OCI-LY3 (cell line): ENCODE measurements around the gene SELENON.

Experiments
- H2AFZ ChIP-seq: fragments of 200-600, 300-600 bp; shearing (Covaris generic); 2 replicates; pipeline ENCODE4 v1.6.0; 2014; ENCODE audit warnings: antibody characterized with exemption, low read depth, low read length
- H3K27ac ChIP-seq: fragments of 200-600, 300-600 bp; sonication (generic); 2 replicates; pipeline ENCODE4 v1.5.1; 2014; ENCODE audit warnings: mild to moderate bottlenecking, low read length, moderate library complexity, mixed read lengths
- H3K27me3 ChIP-seq: fragments of 200-600, 300-600 bp; sonication (generic); 2 replicates; pipeline ENCODE4 v1.6.1; 2014; ENCODE audit warnings: low read depth, low read length, mixed read lengths
- H3K36me3 ChIP-seq: fragments of 200-600, 300-600 bp; sonication (generic); replicated peaks from 2 replicates; pipeline ENCODE3; 2014; ENCODE audit warnings: low read depth, low read length, mixed read lengths
- H3K4me1 ChIP-seq: fragments of 300-600, 200-600 bp; sonication (generic); 2 replicates; pipeline ENCODE4 v1.6.1; 2014; ENCODE audit warnings: low read length, mixed read lengths
- H3K4me2 ChIP-seq: fragments of 200-600, 300-600 bp; sonication (generic); 2 replicates; pipeline ENCODE4 v1.6.1; 2014; ENCODE audit warnings: low read length, mixed read lengths
- H3K4me3 ChIP-seq: fragments of 300-600, 200-600 bp; sonication (generic); 2 replicates; pipeline ENCODE4 v1.5.1; 2014; ENCODE audit warnings: antibody characterized with exemption, mild to moderate bottlenecking, low read length, moderate library complexity
- H3K79me2 ChIP-seq: fragments of 300-600, 200-600 bp; shearing (Covaris generic); 2 replicates; pipeline ENCODE4 v1.6.1; 2014; ENCODE audit warnings: mild to moderate bottlenecking, low read length, mixed read lengths
- H3K9ac ChIP-seq: fragments of 300-600, 200-600 bp; shearing (Covaris generic); 2 replicates; pipeline ENCODE4 v1.6.0; 2014; ENCODE audit warnings: mild to moderate bottlenecking, low read length, moderate library complexity
- H3K9me3 ChIP-seq: fragments of 200-600, 300-600 bp; shearing (Covaris generic); 2 replicates; pipeline ENCODE4 v1.6.1; 2014; ENCODE audit warnings: low read length, mixed read lengths; ENCODE audit not compliant: insufficient read depth
- H4K20me1 ChIP-seq: fragments of 200-600, 300-600 bp; sonication (generic); 2 replicates; pipeline ENCODE4 v1.6.1; 2016; ENCODE audit warnings: low read length, mixed read lengths; ENCODE audit not compliant: insufficient read depth
- CTCF ChIP-seq: fragments of 200-600, 300-600 bp; sonication (generic); IDR thresholded peaks from 2 replicates; pipeline ENCODE4 v1.5.1; 2014; ENCODE audit warnings: antibody characterized with exemption, low read length, low read depth
- EZH2phosphoT487 ChIP-seq: fragments of 200-600 bp; shearing (Covaris generic); IDR thresholded peaks from 2 replicates; pipeline ENCODE4 v1.6.1; 2018; ENCODE audit warnings: antibody characterized with exemption, mixed run types, low read depth

Gene SELENON

GRCh38 chr1:25784575-25785051, 15.4 kb upstream of the SELENON start:
- Histone ChIP-seq H2AFZ (no peak overlapping the region), H3K27me3 (no peaks in the 10 kb centered on the region), H3K9me3 (no peaks in the 10 kb centered on the region), H3K9ac (no peak overlapping the region), H3K4me2 (no peak overlapping the region), H3K4me3 (no peak overlapping the region), H3K36me3 (no peaks in the 10 kb centered on the region), H4K20me1 (no peaks in the 10 kb centered on the region), H3K27ac (no peak overlapping the region), H3K4me1 (no peaks in the 10 kb centered on the region), H3K79me2 (no peaks in the 10 kb centered on the region)
- no peak for TF ChIP-seq CTCF
- no peak for TF ChIP-seq EZH2phosphoT487

DNA sequence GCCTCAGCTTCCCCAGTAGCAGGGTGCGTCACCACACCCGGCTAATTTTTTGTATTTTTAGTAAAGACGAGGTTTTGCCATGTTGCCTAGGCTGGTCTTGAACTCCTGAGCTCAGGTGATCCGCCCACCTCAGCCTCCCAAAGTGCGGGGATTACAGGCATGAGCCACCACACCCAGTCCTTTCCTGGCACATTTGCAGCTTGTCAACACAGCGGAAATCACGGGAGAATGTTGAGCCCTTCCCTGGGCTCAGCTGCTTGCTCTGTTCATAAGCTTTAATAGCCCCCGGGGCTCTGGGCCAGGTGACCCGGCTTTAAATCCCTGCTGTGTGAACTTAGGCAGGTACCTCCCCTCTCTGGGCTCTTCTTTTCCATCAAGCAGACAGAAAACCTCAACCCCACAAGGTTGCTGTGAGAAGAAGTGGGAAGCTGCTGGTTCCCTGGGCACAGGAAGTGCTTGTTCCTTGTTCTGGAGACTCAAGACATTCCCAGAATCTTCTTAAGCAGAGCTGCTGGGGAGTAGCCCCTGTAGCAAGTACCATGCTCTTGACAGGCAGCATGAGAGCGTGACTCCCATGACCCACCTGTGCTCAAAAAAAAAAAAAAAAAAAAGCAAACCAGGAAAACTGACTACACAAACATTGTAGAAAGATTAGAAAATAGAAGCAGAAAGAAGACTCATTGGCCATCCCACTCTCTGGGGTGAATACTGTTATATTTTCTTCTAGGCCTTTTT, 14.5 kb upstream of the SELENON start:
- H3K9me3 ChIP-seq, result no peaks in the 10 kb centered on the region
- H2AFZ ChIP-seq, result no peak overlapping the region
- H3K9ac ChIP-seq, result no peak overlapping the region
- no peaks in the 10 kb centered on the region for H4K20me1 ChIP-seq
- H3K4me1 ChIP-seq, result no peaks in the 10 kb centered on the region
- no peak overlapping the region for H3K4me3 ChIP-seq
- H3K79me2 ChIP-seq, result no peaks in the 10 kb centered on the region
- H3K27ac ChIP-seq, result no peak overlapping the region
- TF ChIP-seq CTCF, result no peak
- TF ChIP-seq EZH2phosphoT487, result no peak
- H3K27me3 ChIP-seq, result no peaks in the 10 kb centered on the region
- no peak overlapping the region for H3K4me2 ChIP-seq
- H3K36me3 ChIP-seq, result no peaks in the 10 kb centered on the region

DNA sequence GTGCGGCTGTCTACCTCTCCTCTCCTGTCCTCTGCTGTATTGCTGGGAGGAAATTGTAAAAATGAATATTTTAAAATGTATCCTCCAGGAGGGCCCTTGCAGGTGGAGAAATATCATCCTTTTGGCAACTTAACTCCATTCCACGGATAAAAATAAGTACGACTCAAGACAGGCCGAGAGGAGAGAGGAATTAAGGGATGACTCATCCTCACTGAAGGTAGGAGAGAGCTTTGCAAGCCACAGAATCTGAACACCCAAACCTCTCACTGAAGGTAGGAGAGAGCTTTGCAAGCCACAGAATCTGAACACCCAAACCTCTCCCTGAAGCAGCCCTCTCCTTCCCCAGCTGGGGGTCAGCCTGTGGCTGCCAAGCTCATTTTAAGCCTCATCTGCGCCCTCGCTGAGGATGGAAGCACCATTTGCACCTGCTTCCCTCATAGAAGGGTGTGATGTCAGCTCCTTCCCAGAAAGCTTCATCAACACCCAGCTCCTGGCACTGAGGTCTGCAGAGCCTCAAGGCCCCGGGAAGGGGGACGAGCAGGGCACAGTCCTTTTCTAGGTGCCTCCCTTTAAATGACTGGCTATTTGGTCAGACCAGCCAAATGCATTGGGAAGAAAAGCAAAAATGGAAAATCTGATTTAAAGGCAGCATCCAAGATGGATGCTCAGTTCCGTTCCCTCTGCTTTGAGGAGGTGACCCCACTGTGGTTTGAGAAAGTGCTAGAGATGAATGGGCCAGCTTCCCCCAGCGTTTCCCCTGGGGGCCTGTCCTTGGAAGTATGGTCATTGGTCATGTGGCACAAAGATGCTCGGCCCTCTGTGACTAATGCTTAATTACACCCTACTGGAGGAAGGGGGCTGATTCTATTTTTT, 12.9 kb upstream of the SELENON start:
- no peaks in the 10 kb centered on the region for H3K79me2 ChIP-seq
- no peak overlapping the region for H2AFZ ChIP-seq
- H3K4me3 ChIP-seq, result no peak overlapping the region
- H3K4me2 ChIP-seq, result no peak overlapping the region
- no peak overlapping the region for H3K9ac ChIP-seq
- no peak overlapping the region for H3K27ac ChIP-seq
- H3K9me3 ChIP-seq, result no peaks in the 10 kb centered on the region
- no peaks in the 10 kb centered on the region for H4K20me1 ChIP-seq
- H3K4me1 ChIP-seq, result no peaks in the 10 kb centered on the region
- no peaks in the 10 kb centered on the region for H3K27me3 ChIP-seq
- TF ChIP-seq EZH2phosphoT487 (no peak), CTCF (no peak)
- no peaks in the 10 kb centered on the region for H3K36me3 ChIP-seq

GRCh38 chr1:25787760-25788166, 12.2 kb upstream of the SELENON start:
- Histone ChIP-seq H3K79me2 (no peaks in the 10 kb centered on the region), H3K4me1 (no peaks in the 10 kb centered on the region), H3K9ac (no peak overlapping the region), H4K20me1 (no peaks in the 10 kb centered on the region), H3K4me2 (no peak overlapping the region), H2AFZ (no peak overlapping the region), H3K9me3 (no peaks in the 10 kb centered on the region), H3K27me3 (no peaks in the 10 kb centered on the region), H3K27ac (no peak overlapping the region), H3K36me3 (no peaks in the 10 kb centered on the region), H3K4me3 (no peak overlapping the region)
- TF ChIP-seq EZH2phosphoT487 (no peak), CTCF (no peak)
